GM04504 (cell line): ENCODE results near the gene CDK17.

Experiments used
- DNase-seq: peaks from one replicate; pipeline ENCODE4 v3.0.0-alpha.2; 2012; ENCODE audit warnings: low read depth

The CDK17 gene

DNA sequence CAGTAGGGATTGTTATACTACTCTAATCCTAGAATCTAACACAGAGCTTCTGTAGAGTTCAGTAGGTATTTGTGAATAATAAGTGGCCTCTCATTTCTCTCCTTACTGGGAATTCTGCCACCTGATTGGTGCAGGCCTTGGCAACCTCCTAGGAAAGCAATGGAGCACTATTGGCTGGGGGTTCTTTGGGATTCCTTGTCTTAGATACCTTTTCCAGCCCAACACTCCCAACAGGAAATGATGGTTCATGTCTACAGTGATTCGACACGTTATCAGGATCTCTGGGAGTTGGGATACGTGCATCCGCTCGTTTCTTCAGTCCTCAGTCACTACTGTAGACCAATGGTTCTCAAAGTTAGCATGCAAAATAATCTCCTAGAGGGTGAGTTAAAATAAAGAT lies 138.7 kb downstream of the CDK17 start:
- DNase-seq: no peak

DNA sequence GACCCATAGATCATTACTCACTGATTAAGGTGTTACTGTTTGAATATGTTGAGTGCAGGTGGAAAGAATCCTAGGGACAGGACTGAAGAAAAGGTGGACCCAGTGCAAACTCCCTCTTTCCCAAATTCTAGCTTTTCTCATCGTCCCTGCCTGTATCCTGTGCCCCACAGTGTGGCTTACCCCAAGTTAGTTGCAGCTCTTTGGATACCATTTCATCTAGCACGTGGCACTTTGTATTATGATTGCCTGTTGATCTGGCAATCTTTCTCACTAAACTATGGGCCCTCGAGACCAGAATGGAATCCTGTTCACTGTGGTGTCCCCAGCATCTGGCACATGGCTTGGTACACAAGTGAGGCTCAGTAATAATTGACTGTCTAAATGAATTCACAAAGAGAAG lies 139.6 kb downstream of the CDK17 start:
- DNase-seq: no peak

DNA sequence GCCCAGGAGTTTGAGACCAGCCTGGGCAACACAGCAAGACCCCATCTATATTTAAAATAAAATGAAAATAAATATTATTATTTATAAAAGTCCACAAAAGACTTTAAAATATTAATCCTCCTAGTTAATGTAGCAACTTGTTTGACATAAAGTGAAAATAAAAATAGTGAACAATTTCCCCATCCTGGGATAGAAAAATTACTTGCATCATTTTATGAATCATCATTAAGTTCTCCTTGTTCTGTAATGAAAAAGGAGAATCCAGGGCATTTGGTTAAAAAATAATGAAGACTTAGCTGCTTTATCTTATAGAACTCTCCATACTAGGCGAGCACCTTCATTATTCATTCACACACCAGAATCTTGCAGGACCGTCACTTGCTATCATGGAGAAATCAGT lies 140.0 kb downstream of the CDK17 start:
- DNase-seq: no peak

DNA sequence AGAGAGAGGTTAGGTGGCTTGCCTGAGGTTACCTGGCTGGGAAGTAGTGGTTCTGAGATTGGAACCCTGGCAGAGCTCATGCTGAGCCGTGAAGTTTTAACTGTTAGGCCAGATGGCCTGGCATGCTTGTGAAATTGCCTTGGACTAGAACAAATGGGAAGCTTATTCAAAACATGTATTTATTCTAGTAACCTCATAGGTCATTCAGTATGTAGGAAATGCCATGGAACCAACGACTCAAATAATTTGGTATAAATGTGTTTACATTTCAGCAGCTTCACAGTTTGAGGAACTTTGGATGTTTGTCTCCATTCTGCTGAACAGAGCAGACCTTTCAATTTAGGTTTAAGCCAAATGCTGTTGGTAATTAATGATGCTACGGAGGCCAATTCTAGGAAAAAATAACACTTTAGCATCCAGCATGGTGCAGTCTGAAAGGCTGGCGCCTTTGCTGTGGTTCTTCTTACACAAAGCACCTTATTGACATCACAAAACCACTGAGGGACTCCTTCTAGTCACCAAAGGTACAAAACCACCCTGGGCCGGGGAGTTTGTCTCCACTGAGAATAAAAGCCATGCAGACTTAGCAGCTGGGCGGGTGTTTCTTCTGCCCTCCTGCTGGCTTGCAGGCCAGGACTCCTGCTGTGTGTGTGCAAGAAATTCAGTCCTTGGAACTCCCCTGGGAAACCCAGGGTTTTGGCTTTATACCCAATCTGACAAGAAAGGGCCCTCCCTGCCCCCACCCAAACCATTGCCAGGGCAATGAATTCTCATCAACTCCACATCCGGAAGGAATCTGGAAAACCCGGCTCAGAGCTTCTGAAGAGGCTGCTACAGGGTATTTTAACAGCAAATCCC lies 141.9 kb downstream of the CDK17 start:
- peak; percentile 57 for DNase-seq

DNA sequence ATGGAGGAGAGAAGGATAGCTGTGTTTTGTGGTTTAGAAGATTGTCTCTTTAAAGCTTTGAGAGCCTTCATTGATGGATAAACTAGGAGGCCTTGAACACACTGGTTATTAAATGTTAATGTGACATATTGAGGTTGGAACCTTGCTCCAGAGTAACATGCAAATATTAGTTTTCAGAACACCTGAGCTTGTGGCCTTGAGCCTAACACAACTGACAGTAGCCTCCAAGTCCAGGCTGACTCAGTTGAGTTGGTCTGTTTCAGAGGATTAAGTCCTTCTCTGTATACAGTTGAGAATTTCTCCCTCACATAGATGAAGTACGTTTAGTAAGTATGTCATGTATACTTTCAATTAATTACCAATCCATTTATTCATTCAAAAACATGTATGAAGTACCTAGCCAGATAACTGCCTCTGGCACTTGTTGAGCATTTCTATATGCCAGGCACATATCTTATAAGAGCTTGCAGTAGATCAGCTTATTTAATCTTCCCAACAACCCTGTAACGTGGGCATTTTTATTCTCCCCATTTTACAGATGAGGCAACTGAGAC lies 142.6 kb downstream of the CDK17 start:
- DNase-seq: no peak

DNA sequence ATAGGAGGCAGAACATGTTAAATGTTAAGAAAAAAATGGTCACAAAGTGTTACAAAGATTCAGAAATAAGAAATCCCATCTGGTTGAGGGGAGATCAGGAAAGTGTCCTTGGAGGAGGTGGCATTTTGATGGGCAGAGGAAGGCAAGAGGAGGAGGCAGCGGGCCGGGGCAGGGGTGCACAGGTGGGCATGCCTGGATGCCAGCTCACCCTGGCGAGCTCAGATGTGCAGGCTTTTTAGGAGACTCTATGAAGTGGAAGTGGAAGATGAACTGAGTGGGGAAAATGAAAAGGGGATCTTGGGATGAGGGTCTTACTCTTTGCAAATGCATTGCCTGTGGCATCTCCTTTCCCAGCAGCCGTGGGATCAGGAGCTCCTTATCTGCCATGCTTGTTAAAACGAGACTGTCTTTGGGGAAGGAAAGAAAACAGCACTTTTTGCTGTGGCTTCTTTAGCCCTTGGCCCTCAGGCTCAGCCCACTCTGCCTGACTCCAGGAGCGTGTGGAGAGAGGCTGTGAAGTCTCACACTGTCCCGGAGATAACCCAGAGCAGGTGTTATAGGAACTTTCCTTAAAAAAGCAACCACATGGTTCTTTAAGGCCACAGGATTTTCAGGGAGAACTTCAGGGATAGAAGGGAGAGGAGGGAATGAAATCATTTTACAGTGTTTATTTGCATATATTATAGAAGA lies 143.4 kb downstream of the CDK17 start:
- DNase-seq: no peak

DNA sequence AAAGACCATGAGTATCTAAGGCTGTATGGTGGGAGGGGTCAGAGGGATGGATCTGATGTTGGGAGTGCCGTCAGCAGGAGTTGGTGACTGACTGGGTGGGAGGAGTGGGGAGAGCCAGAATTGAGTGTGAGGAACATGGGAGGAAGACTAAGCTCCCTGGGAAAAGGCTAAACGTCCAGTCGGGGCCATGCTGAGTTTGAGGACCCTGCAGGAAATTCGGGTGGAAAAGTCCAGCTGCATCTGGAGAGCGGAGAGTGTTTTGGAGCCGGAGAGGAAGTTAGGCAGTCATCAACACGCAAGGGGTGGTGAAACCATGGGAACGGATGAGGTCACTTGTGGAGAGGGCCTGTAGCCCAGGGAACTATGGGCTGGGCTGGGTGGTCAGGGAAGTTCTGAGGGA lies 145.2 kb downstream of the CDK17 start:
- peak; percentile 82 for DNase-seq

DNA sequence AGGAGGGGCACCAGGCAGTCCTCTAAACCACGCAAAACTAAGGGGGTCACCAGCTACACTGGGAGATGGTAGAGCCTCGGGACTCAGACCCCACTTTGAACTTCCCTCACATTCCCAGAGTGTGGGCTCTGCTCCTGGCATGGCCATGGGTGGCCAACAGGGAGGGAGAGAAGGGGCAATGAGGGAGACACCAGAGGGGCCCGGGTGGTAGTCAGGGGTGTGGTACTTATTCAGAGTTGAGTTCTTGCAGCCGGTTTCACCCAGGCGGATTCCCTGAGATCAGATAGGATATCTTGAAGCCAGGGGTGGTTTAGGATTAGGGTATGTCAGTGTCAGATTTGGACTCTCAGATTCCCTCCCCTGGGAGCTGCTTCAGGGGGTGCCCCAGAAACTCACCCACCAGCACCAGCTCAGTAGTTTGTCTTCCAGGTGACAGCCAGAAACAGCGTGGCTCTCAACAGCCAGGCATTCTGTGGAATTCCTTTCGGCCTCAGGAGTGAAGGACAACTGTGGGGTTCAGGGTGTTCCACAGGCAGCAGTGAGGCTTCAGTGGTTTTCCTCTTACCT lies 150.0 kb downstream of the CDK17 start:
- DNase-seq: no peak

DNA sequence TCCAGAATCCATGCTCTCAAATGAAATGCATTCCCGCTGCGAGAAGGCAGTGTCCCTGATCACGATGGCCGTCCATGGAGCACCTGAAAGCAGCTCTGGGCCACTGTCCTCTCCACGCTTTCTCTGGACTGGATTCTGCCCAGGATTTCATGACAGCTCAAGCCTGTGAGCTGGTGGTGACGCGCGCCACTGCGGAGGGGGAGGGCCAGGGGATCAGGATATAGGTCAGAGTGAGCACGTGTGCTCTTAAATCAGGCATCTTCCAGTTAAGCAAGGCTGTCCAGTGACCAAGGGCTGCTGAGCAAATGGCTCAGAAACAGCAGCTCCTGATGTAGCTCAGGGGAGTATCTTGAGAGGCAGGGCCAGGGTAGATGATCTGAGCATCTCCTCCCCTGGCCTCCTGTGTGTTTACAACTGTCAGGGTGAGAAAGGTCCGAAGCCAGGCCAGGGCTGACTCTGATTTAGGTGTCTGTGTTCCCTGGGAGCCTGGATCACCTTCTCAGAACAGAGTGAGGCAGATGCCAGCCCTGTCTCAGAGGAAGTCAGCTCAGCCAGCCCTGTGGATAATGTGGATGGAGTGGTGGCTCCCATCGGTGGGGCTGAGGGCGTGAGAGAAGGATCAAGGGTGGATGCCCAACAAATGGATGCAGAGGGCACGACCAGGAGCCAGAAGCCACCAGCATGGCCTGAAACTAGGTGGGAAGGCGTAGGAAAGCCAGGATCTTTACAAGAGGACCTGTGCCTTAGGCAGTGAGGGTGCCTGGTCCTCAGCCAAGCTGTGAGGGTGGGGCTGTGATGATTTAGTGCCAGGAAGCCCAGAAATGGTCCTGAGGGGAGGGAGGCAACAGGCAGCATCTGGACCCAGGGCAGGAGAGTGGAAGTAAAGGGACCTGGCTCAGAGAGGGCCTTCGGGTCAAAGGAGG lies 150.8 kb downstream of the CDK17 start:
- DNase-seq: peak; percentile 54

DNA sequence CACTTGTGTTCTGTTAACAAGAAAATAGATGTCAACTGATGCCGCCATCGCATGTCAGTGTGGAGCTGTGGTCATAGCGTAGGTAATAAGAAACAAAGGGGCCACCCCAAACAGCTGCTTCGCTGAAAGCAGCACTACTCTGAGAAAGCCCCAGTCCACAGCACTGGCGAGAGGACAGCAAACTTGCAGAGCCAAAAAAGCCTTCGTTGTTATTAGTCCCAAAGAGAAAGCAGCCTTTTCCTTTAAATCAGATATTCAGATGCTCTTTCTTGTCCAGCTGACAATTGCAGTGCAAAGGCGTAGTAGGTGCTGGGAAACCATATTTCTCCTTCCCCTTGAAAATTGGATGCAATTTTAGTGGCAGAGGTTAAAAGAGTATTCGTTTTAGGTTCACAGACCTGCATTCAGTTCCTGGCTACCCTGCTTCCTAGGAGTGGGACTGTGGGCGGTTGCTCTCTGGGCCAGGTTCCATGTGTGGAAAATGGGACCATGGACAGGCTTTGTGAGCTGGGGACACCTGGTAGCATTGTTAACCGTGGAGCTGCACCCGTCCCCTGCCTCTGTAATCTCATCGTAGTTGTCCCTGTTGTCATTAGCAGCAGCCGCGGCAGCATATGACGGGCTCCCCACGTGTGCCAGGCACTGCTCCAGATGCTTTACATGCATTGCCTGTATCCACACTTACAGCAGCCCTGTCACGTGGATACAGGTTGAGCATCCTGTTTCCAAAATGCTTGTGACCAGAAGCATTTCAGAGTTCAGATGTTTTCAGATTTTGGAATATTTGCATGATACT lies 151.9 kb downstream of the CDK17 start:
- no peak for DNase-seq

DNA sequence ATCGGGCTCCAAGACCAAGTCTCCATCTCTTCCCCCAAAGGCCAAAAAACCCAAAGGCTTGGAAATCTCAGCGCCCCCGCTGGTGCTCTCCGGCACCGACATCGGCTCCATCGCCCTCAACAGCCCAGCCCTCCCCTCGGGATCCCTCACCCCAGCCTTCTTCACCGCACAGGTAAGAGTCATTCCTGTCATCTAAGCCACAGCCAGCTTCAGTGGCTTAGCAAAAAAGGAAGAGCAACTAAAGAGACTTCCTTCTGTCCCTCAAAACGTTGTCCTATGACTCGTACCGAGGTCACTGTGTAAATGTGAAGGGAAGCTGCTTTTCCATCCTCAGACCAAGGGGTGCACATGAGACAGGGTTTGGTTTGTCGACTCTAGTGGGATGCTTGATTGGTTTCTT lies 152.7 kb downstream of the CDK17 start:
- no peak for DNase-seq

DNA sequence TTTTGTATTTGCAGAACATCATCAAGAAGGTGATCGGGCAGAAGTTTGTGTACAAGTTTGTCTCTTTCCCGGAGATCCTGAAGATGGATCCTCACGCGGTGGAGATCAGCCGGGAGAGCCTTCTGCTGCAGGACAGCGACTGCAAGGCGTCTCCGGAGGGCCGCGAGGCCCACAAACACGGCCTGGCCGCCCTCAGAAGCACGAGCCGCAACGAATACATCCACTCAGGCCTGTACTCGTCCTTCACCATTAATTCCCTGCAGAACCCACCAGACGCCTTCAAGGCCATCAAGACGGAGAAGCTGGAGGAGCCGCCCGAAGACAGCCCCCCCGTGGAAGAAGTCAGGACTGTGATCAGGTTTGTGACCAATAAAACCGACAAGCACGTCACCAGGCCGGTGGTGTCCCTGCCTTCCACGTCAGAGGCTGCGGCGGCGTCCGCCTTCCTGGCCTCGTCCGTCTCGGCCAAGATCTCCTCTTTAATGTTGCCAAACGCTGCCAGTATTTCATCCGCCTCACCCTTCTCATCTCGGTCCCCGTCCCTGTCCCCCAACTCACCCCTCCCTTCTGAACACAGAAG lies 153.2 kb downstream of the CDK17 start:
- DNase-seq: no peak

DNA sequence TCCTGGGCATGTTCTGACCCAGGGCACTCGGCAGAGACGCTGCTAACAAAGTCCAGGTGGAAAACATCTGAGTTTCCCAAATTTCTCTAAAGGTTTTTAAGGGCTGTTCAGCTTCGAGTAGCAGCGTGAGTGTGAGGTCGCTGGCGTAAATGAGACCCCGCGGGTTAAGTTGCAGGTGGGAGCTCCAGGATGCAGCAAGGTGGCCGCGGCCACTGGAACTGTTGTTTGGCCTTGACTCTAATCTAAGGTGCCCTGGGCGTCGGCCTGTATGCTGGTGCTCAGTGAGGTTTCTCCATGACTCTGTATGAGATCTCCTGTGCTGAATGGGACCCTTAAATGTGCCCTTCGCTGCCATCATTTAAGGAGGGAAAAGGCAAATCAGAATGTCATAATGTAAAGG lies 155.4 kb downstream of the CDK17 start:
- DNase-seq: no peak

DNA sequence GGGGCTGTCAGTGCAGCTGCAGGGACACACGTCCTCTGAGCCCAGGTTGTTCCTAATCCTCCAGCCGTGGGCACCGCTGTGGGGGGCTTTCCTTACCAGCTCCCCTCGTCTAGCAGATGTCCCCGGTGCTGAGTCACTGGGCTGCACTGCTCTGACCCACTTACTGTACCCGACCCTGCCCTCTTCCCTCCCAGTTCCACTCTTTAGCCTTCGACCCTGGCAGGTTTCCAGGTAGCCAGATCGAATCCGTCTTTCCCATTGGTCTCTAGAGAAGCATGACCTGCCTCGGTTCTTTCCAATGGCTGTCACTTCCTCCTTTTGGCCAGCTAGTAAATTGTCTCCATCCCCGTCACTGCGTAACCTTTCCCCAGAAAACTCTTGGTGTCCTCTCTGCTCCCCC lies 157.6 kb downstream of the CDK17 start:
- DNase-seq: no peak

DNA sequence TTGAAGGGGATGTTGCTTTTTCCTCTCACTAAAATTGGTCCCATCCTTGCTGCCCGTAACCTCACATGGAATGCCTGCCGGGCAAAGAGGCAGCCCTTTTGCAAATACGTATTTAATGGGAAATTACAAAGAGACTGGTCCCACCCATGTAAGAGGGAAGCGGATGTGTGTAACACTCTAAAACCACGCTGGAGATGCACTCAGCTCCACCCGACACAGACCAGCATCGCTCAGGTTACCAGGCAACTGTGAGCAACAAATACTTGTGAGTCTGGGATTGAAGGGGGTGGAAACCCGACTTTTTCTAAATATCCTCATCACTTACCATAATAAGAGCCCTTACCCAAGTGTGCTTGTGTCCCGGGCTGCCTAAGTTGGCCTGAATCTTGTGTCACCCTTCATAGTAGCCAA lies 158.4 kb downstream of the CDK17 start:
- peak; percentile 88 for DNase-seq

DNA sequence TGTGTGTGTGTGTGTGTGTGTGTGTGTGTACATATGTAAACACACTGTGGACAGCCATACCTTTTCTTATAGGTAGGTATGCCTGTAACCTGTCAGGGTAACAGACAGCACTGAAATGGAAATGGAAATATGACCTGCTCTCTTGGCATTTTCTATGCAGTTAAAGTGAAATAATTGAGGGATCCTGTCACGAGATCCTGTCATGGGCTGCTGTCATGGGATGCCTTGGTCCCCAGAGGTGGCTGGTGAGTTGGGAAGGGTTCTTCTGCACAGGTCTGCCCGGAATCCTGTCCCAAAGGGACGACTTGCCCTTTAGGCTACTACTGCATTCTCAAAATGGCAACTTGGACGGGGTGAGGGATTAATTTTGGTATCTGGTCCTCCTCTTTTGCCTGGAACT lies 158.8 kb downstream of the CDK17 start:
- DNase-seq: no peak

DNA sequence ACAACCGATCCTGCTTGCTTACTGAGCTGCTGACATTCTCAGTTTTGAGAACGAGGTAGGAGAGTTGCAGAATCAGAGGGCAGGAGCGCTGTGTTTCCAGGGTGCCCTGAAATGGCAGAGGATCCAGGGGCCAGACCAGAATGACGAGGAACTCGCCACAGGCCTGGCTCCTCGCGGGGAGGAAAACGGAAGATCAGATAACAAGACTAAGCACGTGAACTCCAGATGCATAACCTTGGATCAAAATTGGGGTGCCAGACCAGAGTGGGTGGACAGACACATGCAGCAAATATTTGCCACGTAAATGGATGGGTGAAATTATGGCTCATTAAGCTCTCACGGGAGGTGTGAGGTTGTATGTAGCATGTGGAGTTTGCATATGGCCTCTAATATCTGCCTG lies 159.6 kb downstream of the CDK17 start:
- DNase-seq: peak; percentile 33

DNA sequence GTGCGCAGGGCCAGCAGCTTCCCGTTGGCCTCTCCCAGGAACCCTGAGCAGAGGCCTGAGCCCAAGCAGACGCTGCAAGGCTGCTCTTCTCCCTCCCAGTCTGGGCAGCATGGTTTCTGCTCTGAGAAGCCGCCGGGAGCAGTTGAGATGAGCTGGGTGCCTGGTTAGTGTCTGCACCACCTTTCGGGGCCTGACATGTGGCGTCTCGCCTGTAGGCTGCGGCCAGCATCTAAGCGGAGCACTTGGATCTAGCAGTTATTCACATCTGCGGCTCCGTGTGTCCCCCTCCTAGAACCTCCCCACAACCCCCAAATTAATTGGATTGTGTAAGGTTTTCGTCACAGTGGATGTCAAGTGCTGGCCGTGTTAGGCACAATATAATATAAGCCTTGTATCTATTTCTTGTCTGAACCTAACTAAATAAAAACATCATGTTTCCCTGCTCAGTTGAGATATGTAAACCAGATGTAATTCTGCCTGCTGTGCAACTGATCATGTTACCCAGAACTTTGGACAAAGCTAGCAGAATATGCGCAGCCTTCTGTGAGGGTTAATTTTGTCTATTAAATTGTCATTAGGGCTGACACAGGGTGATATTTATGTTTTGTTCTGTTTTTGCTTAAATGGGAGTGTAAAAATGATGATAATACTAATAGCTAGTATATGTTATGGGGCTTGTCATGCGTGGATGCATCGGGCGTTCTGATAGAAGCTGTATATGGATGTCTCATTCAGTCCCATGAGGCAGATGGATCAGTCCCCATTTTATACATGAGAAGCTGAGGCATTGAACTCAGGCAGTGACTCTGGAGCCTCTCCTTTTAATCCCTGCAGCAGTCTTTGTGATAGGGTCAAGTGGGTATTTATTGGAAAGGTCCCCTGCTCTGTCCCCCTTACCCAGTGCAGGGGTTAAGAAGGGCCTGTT lies 160.3 kb downstream of the CDK17 start:
- no peak for DNase-seq

DNA sequence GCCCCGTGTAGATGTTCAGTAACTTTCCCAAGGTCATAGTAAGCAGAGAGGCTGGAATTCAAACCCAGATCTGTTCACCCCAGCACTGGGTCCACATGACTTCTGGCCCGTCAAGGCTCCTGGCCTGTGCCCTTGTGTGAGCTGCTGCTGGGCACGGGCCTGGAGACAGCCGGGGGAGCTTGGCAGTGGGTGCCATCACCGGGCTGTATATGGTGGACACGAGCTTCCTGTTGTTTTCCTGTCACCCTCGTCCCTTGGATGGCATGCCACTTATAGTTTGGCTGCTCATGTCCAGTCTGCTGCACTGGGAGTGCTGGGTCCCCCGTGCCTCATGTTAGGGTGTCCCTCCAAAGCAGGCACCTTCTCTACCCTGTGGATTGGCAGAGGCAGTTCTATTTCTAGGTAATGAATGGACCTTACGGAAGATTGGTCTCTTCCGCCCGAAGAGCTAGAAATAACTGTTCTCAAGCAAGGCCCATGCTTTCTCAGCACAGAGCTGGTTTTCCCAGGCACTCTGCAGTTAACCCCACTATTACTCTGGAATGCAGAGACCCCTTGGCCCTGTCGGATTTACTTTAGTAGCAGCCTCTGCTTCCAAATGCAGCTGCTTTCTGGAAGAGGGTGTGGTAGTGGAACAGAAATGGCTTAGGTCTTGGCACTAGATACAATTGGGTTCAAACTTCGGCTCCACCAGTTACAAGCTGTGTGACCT lies 161.7 kb downstream of the CDK17 start:
- no peak for DNase-seq
